Measurements from ENCODE around the gene GPC5.

GRCh38 chr13:91948736-91949135 is 550.3 kb downstream of the GPC5 start:
- TF ChIP-seq ZNF766 (CRISPR knock-in tag; IDR thresholded peaks at IDR 0.05; ENCODE audit: borderline replicate concordance) (no peak), KMT2A (CRISPR knock-in tag; IDR thresholded peaks at IDR 0.05) (no peak), RAD21 (CRISPR knock-in tag; IDR thresholded peaks at IDR 0.05) (no peak), ZNF260 (CRISPR knock-in tag; IDR thresholded peaks at IDR 0.05; ENCODE audit: borderline replicate concordance, low read depth) (no peak), ZBTB10 (CRISPR knock-in tag; IDR thresholded peaks at IDR 0.05; ENCODE audit: borderline replicate concordance) (no peak), USF2 (IDR thresholded peaks at IDR 0.05; ENCODE audit: low read depth, low read length) (no peak), USF2 (CRISPR knock-in tag; IDR thresholded peaks at IDR 0.05; ENCODE audit: borderline replicate concordance) (no peak), ZEB1 (IDR thresholded peaks at IDR 0.05; ENCODE audit: insufficient replicate concordance, low read depth) (no peak), KDM4B (CRISPR knock-in tag; IDR thresholded peaks at IDR 0.05) (no peak), REST (IDR thresholded peaks at IDR 0.05; ENCODE audit: borderline replicate concordance in 1 of 2, low read depth in 1 of 2, low read length in 2 of 2) (no peak), HNRNPL (IDR thresholded peaks at IDR 0.05; ENCODE audit: low read depth, low read length) (no peak), ATF5 (CRISPR knock-in tag; IDR thresholded peaks at IDR 0.05; ENCODE audit: low read depth) (no peak), CTCF (CRISPR knock-in tag; IDR thresholded peaks at IDR 0.05) (no peak), TFE3 (CRISPR knock-in tag; IDR thresholded peaks at IDR 0.05) (no peak)

Measured in HepG2 (cell line).